Posterior cingulate gyrus (tissue), 11 donors: Measurements from ENCODE around the gene ZNF420.
"Not testable (repeated sequence)": the region's sequence is repeated elsewhere in the genome, so short reads cannot be mapped to it uniquely, and the experiment has no call there.

Experiments
- DNase-seq, 10 donors: peaks; one replicate each; pipeline versions ENCODE4 v3.0.0 to v3.0.0-alpha.2; 2020 to 2021; ENCODE audit warnings: mixed read lengths in 3 of 10
- intact Hi-C: fragments of 100-400 bp; cut with DNase I; formaldehyde crosslinking; loops from one replicate; pipeline ENCODE4 v1.15.1; 2023

The ZNF420 gene

DNA sequence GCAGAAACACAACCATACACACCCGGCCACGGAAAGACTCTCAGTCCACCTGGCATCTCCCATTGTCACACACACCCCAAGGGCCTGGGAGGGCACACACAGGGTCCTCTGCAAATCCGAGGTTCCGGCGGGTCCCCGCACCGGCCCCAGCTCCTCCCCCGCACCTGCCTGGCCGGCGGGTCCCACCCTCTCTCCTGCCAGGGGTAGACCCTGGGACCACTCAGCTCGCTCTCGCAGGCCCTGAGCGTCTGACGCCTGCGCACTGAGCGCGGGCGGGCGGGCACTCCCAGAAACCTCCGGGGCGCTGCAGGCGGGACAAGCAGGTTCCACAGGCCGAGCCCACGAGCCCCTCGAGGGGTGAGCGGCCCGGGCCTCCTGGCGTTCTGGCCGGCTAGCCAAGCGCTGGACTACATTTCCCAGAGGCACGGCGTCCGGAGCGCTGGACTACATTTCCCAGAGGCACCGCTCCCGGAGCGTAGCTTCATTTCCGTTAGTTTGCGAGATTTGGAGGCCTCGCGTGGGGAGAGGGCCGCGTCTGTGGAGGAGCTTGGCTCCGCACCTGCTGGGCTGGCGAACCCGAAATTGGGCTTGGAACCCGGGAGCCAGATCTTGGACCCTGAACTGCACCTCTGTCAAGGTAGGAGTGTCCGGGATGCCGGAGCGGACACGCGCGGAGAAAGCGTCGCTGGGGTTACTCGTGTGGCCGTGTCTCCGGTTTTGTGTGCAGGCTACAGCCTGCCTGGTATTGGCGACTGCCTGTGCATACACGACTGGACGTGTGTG lies at the start of gene ZNF420:
Gene ZNF420 (plus strand): TSS at position 500 of the 783 bp plus-strand sequence. CDS start 10,686 bp downstream, outside the sequence.
- DNase-seq, result peak; percentile 87 to 99 (median 92)
- intact Hi-C loops, result loop anchor here (5.0 kb wide), 2 partner anchors 106 to 241 kb away; partner anchors contain the start of gene ZNF790

GRCh38 chr19:37045140-37045539 lies 33.1 kb upstream of the ZNF420 start:
- intact Hi-C loops, result no loop called here

GRCh38 chr19:37055330-37055729 lies 22.9 kb upstream of the ZNF420 start:
- intact Hi-C loops, result no loop called here
- peak in 1 of 10 donors; percentile 61 for DNase-seq

More at GRCh38 chr19:37045140-37045539, 33.1 kb upstream of the ZNF420 start:
- no peak for DNase-seq

- intact Hi-C loops, result no loop called here
Observed at GRCh38 chr19:37056776-37057175, 21.5 kb upstream of the ZNF420 start.

DNA sequence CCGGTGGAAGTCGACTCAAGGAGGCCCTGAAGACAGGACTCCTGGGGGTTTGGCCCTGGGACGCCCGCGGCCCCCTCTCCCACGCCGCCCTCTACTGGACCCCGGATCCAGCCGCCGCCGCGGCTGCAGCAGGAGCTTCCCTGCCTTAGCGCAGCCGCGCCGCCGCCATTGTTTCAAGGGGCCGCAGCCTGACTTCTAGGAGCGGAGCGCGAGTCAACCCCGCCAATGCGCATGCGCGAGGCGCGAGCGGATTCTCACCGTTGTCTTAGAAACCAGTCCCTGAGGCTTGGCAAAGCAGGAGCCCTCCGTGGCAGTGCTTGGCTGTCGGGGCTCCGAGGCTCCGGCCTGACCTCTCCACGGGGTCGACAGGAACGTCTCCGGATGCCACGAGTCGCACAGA lies 19.1 kb upstream of the ZNF420 start:
- intact Hi-C loops, result no loop called here
- DNase-seq, result peak in 1 of 10 donors; percentile 71

More at GRCh38 chr19:37056776-37057175, 21.5 kb upstream of the ZNF420 start:
- DNase-seq, result peak in 2 of 10 donors; percentile 70 to 77

DNA sequence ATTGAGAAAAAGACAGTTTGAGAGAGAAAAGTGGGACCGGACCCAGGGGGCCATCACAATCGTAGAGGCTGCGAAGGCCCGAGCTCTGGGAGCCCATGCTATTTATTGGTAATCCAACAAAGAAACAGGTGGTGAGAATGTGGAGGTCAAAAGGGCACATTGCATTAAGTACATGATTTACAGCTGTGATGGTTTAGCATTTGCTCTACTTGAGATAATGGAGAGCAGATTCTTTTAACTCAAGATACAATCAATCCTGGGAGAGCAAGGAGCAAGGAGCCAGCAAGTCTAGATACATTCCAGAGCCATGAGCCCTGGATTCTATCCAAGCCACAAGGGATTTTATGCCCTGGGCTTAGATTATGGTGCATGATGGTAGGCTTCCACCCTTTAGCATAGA lies 13.3 kb upstream of the ZNF420 start:
- intact Hi-C loops, DNase-seq: not testable (repeated sequence)

GRCh38 chr19:37074111-37074510 lies 4.1 kb upstream of the ZNF420 start:
- no peak for DNase-seq
- intact Hi-C loops, result no loop called here

DNA sequence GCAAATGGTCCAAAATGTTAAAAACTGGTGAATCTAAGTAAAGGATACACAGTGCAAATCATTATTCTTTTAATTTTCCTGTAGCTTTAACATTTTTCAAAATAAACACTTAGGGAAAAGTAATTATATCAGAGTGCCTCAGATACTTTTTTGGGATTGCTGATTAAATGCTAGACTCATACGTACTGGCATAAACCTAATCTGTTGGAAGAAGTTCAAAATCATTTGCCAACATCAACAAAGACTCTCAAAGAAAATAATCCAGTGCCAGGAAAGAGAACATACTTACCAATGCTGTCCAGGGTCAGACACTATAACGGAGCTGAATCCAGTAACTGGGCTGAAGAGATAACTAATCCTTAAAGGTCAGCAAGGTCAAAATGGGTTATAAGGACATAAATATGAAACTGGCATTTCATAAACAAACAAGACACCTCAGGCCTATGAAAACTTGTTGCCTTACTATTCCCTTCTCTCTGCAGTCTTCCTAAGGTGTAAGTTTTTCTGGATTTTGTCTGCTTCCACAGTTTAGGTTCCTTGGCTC lies 3.3 kb upstream of the ZNF420 start:
- no peak for DNase-seq
- intact Hi-C loops, result loop anchor here (5.0 kb wide), 2 partner anchors 103 to 238 kb away; partner anchors contain the start of gene ZNF790

DNA sequence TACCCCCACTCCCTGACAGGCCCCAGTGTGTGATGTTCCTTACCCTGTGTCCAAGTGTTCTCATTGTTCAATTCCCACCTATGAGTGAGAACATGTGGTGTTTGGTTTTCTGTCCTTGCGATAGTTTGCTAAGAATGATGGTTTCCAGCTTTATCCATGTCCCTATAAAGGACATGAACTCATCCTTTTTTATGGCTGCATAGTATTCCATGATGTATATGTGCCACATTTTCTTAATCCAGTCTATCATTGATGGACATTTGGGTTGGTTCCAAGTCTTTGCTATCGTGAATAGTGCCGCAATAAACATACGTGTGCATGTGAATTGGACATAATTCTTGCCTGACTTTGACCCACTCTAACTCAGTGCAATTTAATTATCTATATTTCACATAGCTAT lies 1.7 kb upstream of the ZNF420 start:
- DNase-seq, result not testable (repeated sequence)
- intact Hi-C loops, result loop anchor here (5.0 kb wide), 2 partner anchors 104 to 239 kb away; partner anchors contain the start of gene ZNF790

DNA sequence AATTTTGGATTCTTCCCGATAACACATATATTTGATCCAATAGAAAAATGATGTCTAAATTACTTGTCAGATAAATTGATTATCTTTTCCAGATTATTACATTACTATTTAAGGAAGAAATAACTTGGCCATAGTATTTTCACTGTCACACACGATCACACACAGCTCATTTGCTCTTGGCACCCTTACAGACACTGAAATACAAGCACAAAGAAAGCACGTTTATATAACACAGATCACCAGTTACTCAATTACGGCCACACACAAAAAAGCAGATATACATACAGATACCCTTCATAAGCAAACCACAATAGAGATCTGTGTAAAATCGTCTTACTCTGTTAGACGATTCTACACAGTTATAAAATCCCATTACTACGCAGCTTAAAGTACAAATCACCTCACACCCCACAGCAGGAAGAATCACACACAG lies 716 bp upstream of the ZNF420 start:
- intact Hi-C loops, result loop anchor here (5.0 kb wide), 2 partner anchors 105 to 240 kb away; partner anchors contain the start of gene ZNF790
- DNase-seq, result no peak

DNA sequence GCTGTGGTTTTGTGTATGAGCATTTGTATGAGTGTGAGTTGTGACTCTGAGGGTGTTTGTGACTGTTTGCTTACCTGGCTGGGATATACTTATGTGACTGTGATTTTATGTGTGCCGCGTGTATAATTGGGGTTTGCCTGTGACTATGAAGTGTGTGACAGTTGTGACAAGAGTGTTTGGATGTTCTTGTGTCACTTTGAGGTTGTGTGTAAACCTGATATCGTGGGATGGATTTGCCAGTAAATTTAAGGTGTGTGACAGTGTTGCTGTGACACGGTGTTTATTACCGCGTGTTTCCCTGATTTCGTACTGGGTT lies 442 bp downstream of the ZNF420 start:
- intact Hi-C loops, result loop anchor here (5.0 kb wide), 2 partner anchors 106 to 241 kb away; partner anchors contain the start of gene ZNF790

DNA sequence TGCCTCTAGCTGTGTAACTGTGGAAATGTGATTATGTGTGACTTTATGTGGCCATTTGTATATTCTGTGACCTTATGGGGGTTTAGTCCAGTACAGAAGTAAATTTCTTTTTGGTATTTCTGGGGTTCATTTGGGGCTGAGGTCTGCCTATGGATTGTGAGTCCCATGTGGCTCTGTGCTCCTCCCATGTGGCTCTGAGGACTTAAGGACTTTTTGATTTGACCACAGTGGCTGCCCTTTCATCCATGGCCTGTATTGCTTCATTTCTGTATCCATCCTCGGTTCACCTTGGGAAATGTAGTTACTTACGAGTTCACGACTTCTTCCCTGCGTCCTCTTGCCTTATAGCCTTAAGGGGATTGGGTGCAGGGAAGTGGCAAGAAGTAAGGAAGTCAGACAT lies 1.0 kb downstream of the ZNF420 start:
- no peak for DNase-seq
- intact Hi-C loops, result loop anchor here (5.0 kb wide), 2 partner anchors 107 to 242 kb away; partner anchors contain the start of gene ZNF790

More for the DNA sequence above, 442 bp downstream of the ZNF420 start:
- no peak for DNase-seq

DNA sequence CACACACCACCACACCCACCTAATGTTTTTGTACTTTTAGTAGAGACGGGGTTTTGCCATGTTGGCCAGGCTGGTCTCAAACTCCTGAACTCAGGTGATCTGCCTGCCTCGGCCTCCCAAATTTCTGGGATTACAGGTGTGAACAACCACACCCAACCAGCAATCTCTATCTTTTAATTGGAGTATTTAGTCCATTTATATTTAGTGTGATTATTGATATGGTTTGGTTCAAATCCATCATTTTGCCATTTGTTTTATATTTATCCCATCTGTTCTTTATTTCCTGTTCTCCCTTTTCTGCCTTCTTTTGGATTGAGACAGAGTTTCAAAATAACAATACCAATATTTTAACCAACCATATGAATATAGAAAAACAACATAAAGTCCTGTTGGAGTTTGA lies 4.1 kb downstream of the ZNF420 start:
- no peak for DNase-seq
- intact Hi-C loops, result no loop called here

DNA sequence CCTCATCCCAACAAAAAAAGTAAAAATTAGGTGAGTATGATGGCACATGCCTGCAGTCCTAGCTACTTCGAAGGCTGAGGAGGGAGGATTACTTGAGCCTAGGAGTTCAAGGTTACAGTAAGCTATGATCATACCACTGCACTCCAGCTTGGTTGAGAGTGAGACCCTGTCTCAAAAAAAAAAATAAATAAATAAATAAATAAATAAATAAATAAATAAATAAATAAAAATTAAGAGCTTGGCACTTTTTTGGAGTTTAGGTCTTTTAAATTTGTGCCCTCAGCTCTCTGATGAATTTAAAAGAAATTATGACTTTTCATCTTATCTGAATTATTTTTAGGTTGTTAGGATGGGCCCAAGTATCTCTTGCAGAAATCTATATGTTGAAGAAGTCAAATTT lies 8.9 kb downstream of the ZNF420 start:
- no peak for DNase-seq
- intact Hi-C loops, result no loop called here

- DNase-seq, result no peak
- intact Hi-C loops, result no loop called here
Observed at GRCh38 chr19:37095859-37096258, 17.6 kb downstream of the ZNF420 start.

- intact Hi-C loops, result no loop called here
- DNase-seq, result no peak
Observed at GRCh38 chr19:37098570-37098969, 20.3 kb downstream of the ZNF420 start.

DNA sequence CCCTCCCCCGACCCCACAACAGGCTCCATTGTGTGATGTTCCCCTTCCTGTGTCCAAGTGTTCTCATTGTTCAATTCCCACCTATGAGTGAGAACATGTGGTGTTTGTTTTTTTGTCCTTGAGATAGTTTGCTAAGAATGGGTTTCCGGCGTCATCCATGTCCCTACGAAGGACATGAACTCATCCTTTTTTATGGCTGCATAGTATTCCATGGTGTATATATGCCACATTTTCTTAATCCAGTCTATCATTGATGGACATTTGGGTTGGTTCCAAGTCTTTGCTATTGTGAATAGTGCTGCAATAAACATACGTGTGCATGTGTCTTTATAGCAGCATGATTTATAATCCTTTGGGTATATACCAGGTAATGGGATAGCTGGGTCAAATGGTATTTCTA lies 25.9 kb downstream of the ZNF420 start:
- DNase-seq, intact Hi-C loops: not testable (repeated sequence)

DNA sequence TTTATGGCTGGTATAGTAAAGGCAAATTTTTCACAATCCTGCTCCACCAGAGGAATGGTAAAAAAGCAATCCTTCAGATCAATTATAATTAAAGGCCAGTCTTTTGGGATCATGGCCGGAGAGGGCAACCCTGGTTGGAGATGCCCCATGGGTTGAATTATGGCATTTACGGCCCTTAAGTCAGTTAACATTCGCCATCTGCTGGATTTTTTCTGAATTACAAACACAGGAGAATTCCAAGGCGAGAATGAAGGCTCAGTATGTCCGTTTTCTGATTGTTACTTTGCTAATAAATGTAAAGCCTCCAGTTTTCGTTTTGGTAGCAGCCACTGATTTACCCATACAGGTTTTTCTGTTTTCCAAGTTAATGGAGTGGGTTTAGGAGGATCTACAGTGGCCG lies 33.5 kb downstream of the ZNF420 start:
- intact Hi-C loops, DNase-seq: not testable (repeated sequence)

- no peak for DNase-seq
- intact Hi-C loops, result no loop called here
Observed at GRCh38 chr19:37114001-37114400, 35.8 kb downstream of the ZNF420 start.

- intact Hi-C loops, DNase-seq: not testable (repeated sequence)
Observed at GRCh38 chr19:37122093-37122492, 43.9 kb downstream of the ZNF420 start.

GRCh38 chr19:37127999-37128820 lies 50.0 kb downstream of the ZNF420 start:
- intact Hi-C loops, result no loop called here
- DNase-seq, result no peak
